GM12878 (cell line): ENCODE data around the gene PTPRC.

Source experiments
- CBX5 ChIP-seq: sonication (generic); IDR thresholded peaks from 2 replicates; pipeline ENCODE4 v1.6.1; 2016; ENCODE audit warnings: low read depth, moderate library complexity, mild to moderate bottlenecking, inconsistent platforms
- GABPA ChIP-seq: IDR thresholded peaks from 2 replicates; pipeline ENCODE4 v1.6.1; 2014; ENCODE audit warnings: antibody characterized with exemption, low read depth, mild to moderate bottlenecking, inconsistent platforms
- JUNB ChIP-seq: IDR thresholded peaks from 2 replicates; pipeline ENCODE4 v1.6.1; 2016; ENCODE audit warnings: antibody characterized with exemption, mild to moderate bottlenecking
- JUND ChIP-seq: IDR thresholded peaks from 2 replicates; pipeline ENCODE4 v1.6.1; 2012; ENCODE audit warnings: low read depth, mild to moderate bottlenecking, low read length, improper control_type of control experiment, moderate library complexity
- MTA3 ChIP-seq: IDR thresholded peaks from 2 replicates; pipeline ENCODE4 v1.6.1; 2012; ENCODE audit warnings: low read length, inconsistent platforms, borderline replicate concordance
- NRF1 ChIP-seq: conservative IDR thresholded peaks from 2 replicates; pipeline ENCODE4 v1.6.1; 2011; ENCODE audit warnings: mild to moderate bottlenecking, low read depth, low read length, improper control_type of control experiment
- POLR2A ChIP-seq: IDR thresholded peaks from 2 replicates; pipeline ENCODE4 v1.6.1; 2011; ENCODE audit warnings: low read depth, mild to moderate bottlenecking, low read length
- POLR2AphosphoS5 ChIP-seq: IDR thresholded peaks from 2 replicates; pipeline ENCODE4 v1.6.1; 2011; ENCODE audit warnings: mild to moderate bottlenecking, low read length, inconsistent platforms
- RAD21 ChIP-seq: IDR thresholded peaks from 2 replicates; pipeline ENCODE4 v1.6.1; 2011; ENCODE audit warnings: mild to moderate bottlenecking, low read depth, low read length, moderate library complexity; ENCODE audit not compliant: insufficient read depth
- SUPT20H ChIP-seq: IDR thresholded peaks from 2 replicates; pipeline ENCODE4 v1.6.1; 2011; ENCODE audit warnings: low read depth, mild to moderate bottlenecking, low read length, moderate library complexity, borderline replicate concordance; ENCODE audit not compliant: control insufficient read depth
- TF ChIP-seq, protein P1 (sequence below), 3 experiments: IDR thresholded peaks in 2 of 3; conservative IDR thresholded peaks in 1 of 3; 2 replicates each; pipeline ENCODE4 v1.5.1; 2011; ENCODE audit warnings: low read depth in 3 of 3, low read length in 3 of 3, mild to moderate bottlenecking in 3 of 3, control low read depth in 2 of 3, moderate library complexity in 2 of 3, inconsistent platforms in 1 of 3, mixed read lengths in 1 of 3; ENCODE audit not compliant: control insufficient read depth in 2 of 3, insufficient read depth in 1 of 3; ENCODE audit errors: extremely low read depth in 1 of 3

DNA sequence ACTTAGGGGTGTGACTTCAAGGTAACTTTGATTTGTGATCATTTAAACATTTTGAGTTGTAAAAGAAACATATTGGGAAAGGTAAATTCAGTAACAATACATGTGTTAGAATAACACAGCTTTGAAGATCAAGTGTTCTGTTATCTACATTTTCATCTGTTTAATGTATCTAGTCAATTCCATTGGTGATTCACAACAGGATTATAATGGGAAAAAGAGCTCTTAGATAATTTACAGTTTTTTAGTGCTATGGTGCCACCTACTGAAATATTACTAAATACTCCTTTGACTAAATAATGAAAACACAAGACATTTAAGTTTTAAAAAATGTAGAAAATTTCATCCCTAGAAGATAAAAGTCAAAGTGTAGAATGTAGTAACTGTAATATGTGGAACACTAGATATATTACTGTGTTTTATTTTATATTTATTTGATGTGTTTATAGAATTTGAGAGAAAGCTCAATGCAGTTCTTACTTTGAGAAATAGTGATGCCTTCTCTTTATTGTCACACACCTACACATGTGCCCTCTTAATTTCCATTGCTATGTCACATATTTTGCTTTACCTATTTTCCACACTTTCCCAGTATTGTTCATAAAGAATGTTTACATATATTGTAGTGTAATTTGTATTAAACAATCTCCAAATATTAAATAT, 47.4 kb downstream of the PTPRC start:
- TF ChIP-seq SUPT20H, result no peak
- TF ChIP-seq CBX5, result no peak
- TF ChIP-seq, protein P1, sequence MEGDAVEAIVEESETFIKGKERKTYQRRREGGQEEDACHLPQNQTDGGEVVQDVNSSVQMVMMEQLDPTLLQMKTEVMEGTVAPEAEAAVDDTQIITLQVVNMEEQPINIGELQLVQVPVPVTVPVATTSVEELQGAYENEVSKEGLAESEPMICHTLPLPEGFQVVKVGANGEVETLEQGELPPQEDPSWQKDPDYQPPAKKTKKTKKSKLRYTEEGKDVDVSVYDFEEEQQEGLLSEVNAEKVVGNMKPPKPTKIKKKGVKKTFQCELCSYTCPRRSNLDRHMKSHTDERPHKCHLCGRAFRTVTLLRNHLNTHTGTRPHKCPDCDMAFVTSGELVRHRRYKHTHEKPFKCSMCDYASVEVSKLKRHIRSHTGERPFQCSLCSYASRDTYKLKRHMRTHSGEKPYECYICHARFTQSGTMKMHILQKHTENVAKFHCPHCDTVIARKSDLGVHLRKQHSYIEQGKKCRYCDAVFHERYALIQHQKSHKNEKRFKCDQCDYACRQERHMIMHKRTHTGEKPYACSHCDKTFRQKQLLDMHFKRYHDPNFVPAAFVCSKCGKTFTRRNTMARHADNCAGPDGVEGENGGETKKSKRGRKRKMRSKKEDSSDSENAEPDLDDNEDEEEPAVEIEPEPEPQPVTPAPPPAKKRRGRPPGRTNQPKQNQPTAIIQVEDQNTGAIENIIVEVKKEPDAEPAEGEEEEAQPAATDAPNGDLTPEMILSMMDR (IDR thresholded peaks at IDR 0.05 in 2 of 3, conservative IDR thresholded peaks at IDR 0.05 in 1 of 3; ENCODE audit: control insufficient read depth in 2 of 3, extremely low read depth in 1 of 3, insufficient read depth in 1 of 3, low read depth in 3 of 3, low read length in 3 of 3), result peak in 1 of 3 experiments; percentile 4; a peak in 1 of 6 replicates
- TF ChIP-seq RAD21, result peak; percentile 47
- TF ChIP-seq POLR2A, result no peak
- no peak for TF ChIP-seq GABPA
- TF ChIP-seq MTA3, result no peak
- TF ChIP-seq JUNB, result no peak
- no peak for TF ChIP-seq POLR2AphosphoS5
- no peak for TF ChIP-seq JUND
- TF ChIP-seq NRF1, result no peak
